Activated CD4-positive, alpha-beta T cell treated with anti-CD3 and anti-CD28 coated beads, Interleukin-2, amount 10 ng/mL, durations not matched to agents 24 days and 14 days (primary cell): ENCODE data around the gene WASF2. TPM values are rescaled to one million over a fixed set of nuclear protein-coding genes. Genes with fewer than 3 reads are reported as not detected.

ENCODE experiments used
- DNase-seq: peaks from one replicate; pipeline ENCODE4 v3.0.0; 2022
- H3K27ac Mint-ChIP-seq: one replicate; pipeline ENCODE4 v1.8.0; 2022; ENCODE audit warnings: mild to moderate bottlenecking, mixed read lengths
- H3K27me3 Mint-ChIP-seq: one replicate; pipeline ENCODE4 v1.8.0; 2022; ENCODE audit warnings: mixed read lengths
- H3K36me3 Mint-ChIP-seq: one replicate; pipeline ENCODE4 v1.8.0; 2022; ENCODE audit warnings: low read depth, mild to moderate bottlenecking, mixed read lengths
- H3K4me1 Mint-ChIP-seq: one replicate; pipeline ENCODE4 v1.8.0; 2021; ENCODE audit warnings: mixed read lengths
- H3K4me3 Mint-ChIP-seq: one replicate; pipeline ENCODE4 v1.8.0; 2022; ENCODE audit warnings: mild to moderate bottlenecking, moderate library complexity, mixed read lengths
- H3K9me3 Mint-ChIP-seq: one replicate; pipeline ENCODE4 v1.8.0; 2021; ENCODE audit warnings: mixed read lengths
- intact Hi-C: fragments of 100-400 bp; cut with micrococcal nuclease; formaldehyde crosslinking; loops from one replicate; pipeline ENCODE4 v1.15.1; 2023
- total RNA-seq: library from RNA; stranded (reverse); gene quantifications from 2 replicates; pipeline ENCODE4 v1.2.3, GENCODE V29; 2022

Gene WASF2
- total RNA-seq, 1 donor from 2014 or later = 109 TPM

GRCh38 chr1:27403931-27404330, 86.0 kb downstream of the WASF2 start:
- Mint-ChIP-seq H3K4me3 (no peak overlapping the region), H3K27me3 (no peaks in the 10 kb centered on the region), H3K4me1 (peaks cover 6% of the 10 kb centered on the region), H3K9me3 (no peaks in the 10 kb centered on the region), H3K27ac (peak overlapping the region; percentile 43), H3K36me3 (peaks cover 18% of the 10 kb centered on the region)
- intact Hi-C loops = no loop called here
- no peak for DNase-seq

- no peak for DNase-seq
- Mint-ChIP-seq H3K4me3 (no peak overlapping the region), H3K27me3 (no peaks in the 10 kb centered on the region), H3K9me3 (no peaks in the 10 kb centered on the region), H3K4me1 (peaks cover 6% of the 10 kb centered on the region), H3K36me3 (peaks cover 13% of the 10 kb centered on the region), H3K27ac (no peak overlapping the region)
- intact Hi-C loops = no loop called here
Measured at GRCh38 chr1:27403065-27403726, 86.8 kb downstream of the WASF2 start.

GRCh38 chr1:27402349-27402754, 87.6 kb downstream of the WASF2 start:
- Mint-ChIP-seq H3K36me3 (peaks cover 7% of the 10 kb centered on the region), H3K27me3 (no peaks in the 10 kb centered on the region), H3K9me3 (no peaks in the 10 kb centered on the region), H3K4me3 (no peak overlapping the region), H3K27ac (no peak overlapping the region), H3K4me1 (peaks cover 5% of the 10 kb centered on the region)
- no peak for DNase-seq
- intact Hi-C loops = no loop called here

- no peaks in the 10 kb centered on the region for H3K9me3 Mint-ChIP-seq
- H3K4me1 Mint-ChIP-seq = peaks cover 4% of the 10 kb centered on the region
- no peak overlapping the region for H3K4me3 Mint-ChIP-seq
- no peak overlapping the region for H3K27ac Mint-ChIP-seq
- H3K27me3 Mint-ChIP-seq = no peaks in the 10 kb centered on the region
- no peak for DNase-seq
- intact Hi-C loops = no loop called here
- no peaks in the 10 kb centered on the region for H3K36me3 Mint-ChIP-seq
Measured at GRCh38 chr1:27400963-27401341, 89.0 kb downstream of the WASF2 start.

GRCh38 chr1:27400082-27400962, 89.6 kb downstream of the WASF2 start:
- H3K9me3 Mint-ChIP-seq = no peaks in the 10 kb centered on the region
- H3K4me3 Mint-ChIP-seq = no peak overlapping the region
- no peak for DNase-seq
- intact Hi-C loops = no loop called here
- no peaks in the 10 kb centered on the region for H3K27me3 Mint-ChIP-seq
- no peaks in the 10 kb centered on the region for H3K36me3 Mint-ChIP-seq
- H3K27ac Mint-ChIP-seq = no peak overlapping the region
- peaks cover 4% of the 10 kb centered on the region for H3K4me1 Mint-ChIP-seq

- no peaks in the 10 kb centered on the region for H3K27me3 Mint-ChIP-seq
- no peak overlapping the region for H3K4me3 Mint-ChIP-seq
- H3K36me3 Mint-ChIP-seq = no peaks in the 10 kb centered on the region
- intact Hi-C loops = no loop called here
- no peaks in the 10 kb centered on the region for H3K9me3 Mint-ChIP-seq
- DNase-seq = no peak
- H3K4me1 Mint-ChIP-seq = peaks cover 6% of the 10 kb centered on the region
- H3K27ac Mint-ChIP-seq = no peak overlapping the region
Measured at GRCh38 chr1:27399251-27400025, 90.5 kb downstream of the WASF2 start.

- intact Hi-C loops = no loop called here
- H3K27me3 Mint-ChIP-seq = no peaks in the 10 kb centered on the region
- H3K9me3 Mint-ChIP-seq = no peaks in the 10 kb centered on the region
- H3K4me1 Mint-ChIP-seq = peaks cover 4% of the 10 kb centered on the region
- DNase-seq = no peak
- H3K4me3 Mint-ChIP-seq = no peak overlapping the region
- H3K36me3 Mint-ChIP-seq = no peaks in the 10 kb centered on the region
- no peak overlapping the region for H3K27ac Mint-ChIP-seq
Measured at GRCh38 chr1:27398405-27399149, 91.4 kb downstream of the WASF2 start.

- no peaks in the 10 kb centered on the region for H3K36me3 Mint-ChIP-seq
- intact Hi-C loops = no loop called here
- H3K27me3 Mint-ChIP-seq = no peaks in the 10 kb centered on the region
- H3K9me3 Mint-ChIP-seq = no peaks in the 10 kb centered on the region
- no peak overlapping the region for H3K4me3 Mint-ChIP-seq
- no peak for DNase-seq
- H3K4me1 Mint-ChIP-seq = peaks cover 3% of the 10 kb centered on the region
- H3K27ac Mint-ChIP-seq = no peak overlapping the region
Measured at GRCh38 chr1:27397749-27398148, 92.2 kb downstream of the WASF2 start.

GRCh38 chr1:27397110-27397509, 92.9 kb downstream of the WASF2 start:
- Mint-ChIP-seq H3K36me3 (no peaks in the 10 kb centered on the region), H3K9me3 (no peaks in the 10 kb centered on the region), H3K27me3 (peaks cover 1% of the 10 kb centered on the region), H3K27ac (no peak overlapping the region), H3K4me3 (no peak overlapping the region), H3K4me1 (peaks cover 6% of the 10 kb centered on the region)
- intact Hi-C loops = no loop called here
- no peak for DNase-seq

- Mint-ChIP-seq H3K27ac (no peak overlapping the region), H3K4me3 (no peak overlapping the region), H3K4me1 (peaks cover 12% of the 10 kb centered on the region), H3K9me3 (no peaks in the 10 kb centered on the region), H3K27me3 (peaks cover 5% of the 10 kb centered on the region), H3K36me3 (no peaks in the 10 kb centered on the region)
- intact Hi-C loops = loop anchor here (1.0 kb wide), 1 partner anchor 95 kb away; no protein-coding TSS in a partner anchor
- DNase-seq = peak; percentile 94
Measured at GRCh38 chr1:27395441-27396195, 94.3 kb downstream of the WASF2 start.

- Mint-ChIP-seq H3K27ac (no peak overlapping the region), H3K36me3 (no peaks in the 10 kb centered on the region), H3K4me3 (no peak overlapping the region), H3K27me3 (peaks cover 10% of the 10 kb centered on the region), H3K9me3 (no peaks in the 10 kb centered on the region), H3K4me1 (peaks cover 12% of the 10 kb centered on the region)
- DNase-seq = no peak
- intact Hi-C loops = loop anchor here (1.0 kb wide), 1 partner anchor 95 kb away; no protein-coding TSS in a partner anchor
Measured at GRCh38 chr1:27394925-27395324, 95.0 kb downstream of the WASF2 start.

- Mint-ChIP-seq H3K4me3 (peak overlapping the region; percentile 32), H3K27ac (no peak overlapping the region), H3K4me1 (peaks cover 12% of the 10 kb centered on the region), H3K27me3 (peaks cover 12% of the 10 kb centered on the region), H3K36me3 (no peaks in the 10 kb centered on the region), H3K9me3 (no peaks in the 10 kb centered on the region)
- no peak for DNase-seq
- intact Hi-C loops = no loop called here
Measured at GRCh38 chr1:27394282-27394658, 95.7 kb downstream of the WASF2 start.
